Measurements from ENCODE around the gene COX6B1. TPM values are rescaled to one million over a fixed set of nuclear protein-coding genes. Genes with fewer than 3 reads are reported as not detected.
"Not testable (repeated sequence)": the region's sequence is repeated elsewhere in the genome, so short reads cannot be mapped to it uniquely, and the experiment has no call there.

The COX6B1 gene
- total RNA-seq (2022) (213 and 265 TPM in 2 replicates), Bru-seq, nascent RNA (percentile 80 among the genes with signal in this experiment), BruChase-seq, experiment 1, labeled RNA remaining after a 6-hour chase (percentile 82 among the genes with signal in this experiment), BruChase-seq, experiment 2, labeled RNA remaining after a 2-hour chase (percentile 75 among the genes with signal in this experiment)
- long read RNA-seq, transcript COX6B1-201 (4 exons, 667 nt): major isoform, 154 of 157 reads
- long read RNA-seq, partial matches to known transcripts: 1 of 157 reads
- long read RNA-seq, other reads (novel, unspliced or antisense): 2 of 157 reads

- BruUV-seq (replicated peaks): TSS peak; percentile 79
- Mint-ChIP-seq H3K27me3 (ENCODE audit: insufficient read depth, unreplicated experiment) (no peaks in the 10 kb centered on the region), H3K27ac (ENCODE audit: low read depth, unreplicated experiment) (peak within 1 kb of the TSS; percentile 98), H3K4me3 (ENCODE audit: unreplicated experiment) (peak within 1 kb of the TSS; percentile 99), H3K4me1 (ENCODE audit: insufficient read depth, unreplicated experiment) (peaks cover 13% of the 10 kb centered on the region), H3K9me3 (ENCODE audit: unreplicated experiment) (no peaks in the 10 kb centered on the region), H3K36me3 (ENCODE audit: insufficient read depth, unreplicated experiment) (peaks cover 26% of the 10 kb centered on the region)
- intact Hi-C loops (cut with micrococcal nuclease): no loop called here
- TF ChIP-seq CTCF (IDR thresholded peaks at IDR 0.05; ENCODE audit: unreplicated experiment): no peak
- POLR2A ChIA-PET: interaction anchor here (0.6 to 2.1 kb wide), 23 partner anchors 9 to 1012 kb away, joined by 3 to 12 read pairs (median 4); partner anchors contain the start of genes HAUS5, KMT2B, LIN37 and PSENEN
- DNase-seq (ENCODE audit: unreplicated experiment): peak; percentile 99
- CTCF ChIA-PET: interaction anchor here (0.7 to 1.5 kb wide), 5 partner anchors 12 to 120 kb away, joined by 3 to 8 read pairs (median 3); no protein-coding TSS in a partner anchor
Observed at GRCh38 chr19:35648017-35648961, at the start of gene COX6B1. COX6B1 (plus strand) TSS chr19:35648323; CDS start chr19:35651244, 2,921 bp downstream.

GRCh38 chr19:35601971-35602370 lies 46.2 kb upstream of the COX6B1 start:
- no peak for DNase-seq (ENCODE audit: unreplicated experiment)
- Mint-ChIP-seq H3K4me3 (ENCODE audit: unreplicated experiment) (no peak overlapping the region), H3K27me3 (ENCODE audit: insufficient read depth, unreplicated experiment) (peaks cover 8% of the 10 kb centered on the region), H3K4me1 (ENCODE audit: insufficient read depth, unreplicated experiment) (no peaks in the 10 kb centered on the region), H3K9me3 (ENCODE audit: unreplicated experiment) (no peaks in the 10 kb centered on the region), H3K36me3 (ENCODE audit: insufficient read depth, unreplicated experiment) (no peaks in the 10 kb centered on the region), H3K27ac (ENCODE audit: low read depth, unreplicated experiment) (no peak overlapping the region)
- no TSS peak for BruUV-seq (replicated peaks)
- ChIA-PET CTCF (interaction anchor here (0.6 to 1.4 kb wide), 3 partner anchors 10 to 54 kb away, joined by 3 to 4 read pairs (median 3); no protein-coding TSS in a partner anchor), POLR2A (interaction anchor here (0.6 kb wide), 1 partner anchor 193 kb away, joined by 5 read pairs; no protein-coding TSS in a partner anchor)
- TF ChIP-seq CTCF (IDR thresholded peaks at IDR 0.05; ENCODE audit: unreplicated experiment): no peak
- intact Hi-C loops (cut with micrococcal nuclease): no loop called here

GRCh38 chr19:35604436-35604835 lies 43.7 kb upstream of the COX6B1 start:
- intact Hi-C loops (cut with micrococcal nuclease); H3K36me3 Mint-ChIP-seq (ENCODE audit: insufficient read depth, unreplicated experiment); H3K4me1 Mint-ChIP-seq (ENCODE audit: insufficient read depth, unreplicated experiment); POLR2A ChIA-PET; H3K4me3 Mint-ChIP-seq (ENCODE audit: unreplicated experiment); DNase-seq (ENCODE audit: unreplicated experiment); H3K27me3 Mint-ChIP-seq (ENCODE audit: insufficient read depth, unreplicated experiment); BruUV-seq (replicated peaks); H3K9me3 Mint-ChIP-seq (ENCODE audit: unreplicated experiment): not testable (repeated sequence)
- CTCF ChIA-PET: interaction anchor here (1.0 to 1.1 kb wide), 2 partner anchors 56 to 252 kb away, joined by 3 read pairs; no protein-coding TSS in a partner anchor
- H3K27ac Mint-ChIP-seq (ENCODE audit: low read depth, unreplicated experiment): peak overlapping the region; percentile 10

- H3K27ac Mint-ChIP-seq (ENCODE audit: low read depth, unreplicated experiment); BruUV-seq (replicated peaks); H3K36me3 Mint-ChIP-seq (ENCODE audit: insufficient read depth, unreplicated experiment); H3K4me1 Mint-ChIP-seq (ENCODE audit: insufficient read depth, unreplicated experiment); H3K4me3 Mint-ChIP-seq (ENCODE audit: unreplicated experiment); DNase-seq (ENCODE audit: unreplicated experiment); CTCF ChIA-PET; intact Hi-C loops (cut with micrococcal nuclease); H3K9me3 Mint-ChIP-seq (ENCODE audit: unreplicated experiment); H3K27me3 Mint-ChIP-seq (ENCODE audit: insufficient read depth, unreplicated experiment): not testable (repeated sequence)
- POLR2A ChIA-PET: interaction anchor here (0.8 kb wide), 1 partner anchor 135 kb away, joined by 3 read pairs; the partner anchor contains the start of gene IGFLR1
Observed at GRCh38 chr19:35607170-35607569, 41.0 kb upstream of the COX6B1 start.
